Neural crest cell (in vitro differentiated cells): Measurements from ENCODE around the gene RNF32. TPM values are rescaled to one million over a fixed set of nuclear protein-coding genes. Genes with fewer than 3 reads are reported as not detected.
"Not testable (repeated sequence)": the region's sequence is repeated elsewhere in the genome, so short reads cannot be mapped to it uniquely, and the experiment has no call there.

ENCODE experiments used
- DNase-seq: peaks from one replicate; pipeline ENCODE4 v3.0.0; 2021; ENCODE audit warnings: low read depth, mixed read lengths, low spot score
- H3K27ac Mint-ChIP-seq: one replicate; pipeline ENCODE4 v1.8.0; 2021; ENCODE audit warnings: mild to moderate bottlenecking, mixed read lengths; ENCODE audit not compliant: unreplicated experiment
- H3K27me3 Mint-ChIP-seq: 2 replicates; pipeline ENCODE4 v1.8.0; 2021; ENCODE audit warnings: low read depth, mild to moderate bottlenecking, mixed read lengths
- H3K36me3 Mint-ChIP-seq: 2 replicates; pipeline ENCODE4 v1.8.0; 2021; ENCODE audit warnings: low read depth, mild to moderate bottlenecking, mixed read lengths
- H3K4me1 Mint-ChIP-seq: 2 replicates; pipeline ENCODE4 v1.8.0; 2021; ENCODE audit warnings: mixed read lengths
- H3K4me3 Mint-ChIP-seq: one replicate; pipeline ENCODE4 v1.8.0; 2021; ENCODE audit warnings: mild to moderate bottlenecking, mixed read lengths
- H3K9me3 Mint-ChIP-seq: 2 replicates; pipeline ENCODE4 v1.8.0; 2021; ENCODE audit warnings: mixed read lengths
- CTCF ChIP-seq: fragments of 200-600 bp; sonication (generic); conservative IDR thresholded peaks from 2 replicates; pipeline ENCODE4 v1.5.0; 2021; ENCODE audit warnings: antibody characterized with exemption, mild to moderate bottlenecking
- total RNA-seq: library from RNA; stranded (reverse); gene quantifications from 2 replicates; pipeline ENCODE4 v1.2.1, GENCODE V29; 2021

Gene RNF32
- total RNA-seq, 1 donor from 2014 or later: 1.4 TPM

GRCh38 chr7:156701787-156702186 lies 61.2 kb downstream of the RNF32 start:
- H3K4me3 Mint-ChIP-seq: not testable (repeated sequence)

GRCh38 chr7:156702399-156702798 lies 61.8 kb downstream of the RNF32 start:
- no peak overlapping the region for H3K4me3 Mint-ChIP-seq
- peaks cover 10% of the 10 kb centered on the region for H3K4me1 Mint-ChIP-seq
- TF ChIP-seq CTCF: no peak
- H3K36me3 Mint-ChIP-seq: peaks cover 57% of the 10 kb centered on the region
- no peak overlapping the region for H3K27ac Mint-ChIP-seq
- H3K9me3 Mint-ChIP-seq: peaks cover 16% of the 10 kb centered on the region
- no peaks in the 10 kb centered on the region for H3K27me3 Mint-ChIP-seq
- DNase-seq: no peak

More at GRCh38 chr7:156701787-156702186, 61.2 kb downstream of the RNF32 start:
- peaks cover 19% of the 10 kb centered on the region for H3K9me3 Mint-ChIP-seq
- peaks cover 56% of the 10 kb centered on the region for H3K36me3 Mint-ChIP-seq
- not testable (repeated sequence) for H3K27ac Mint-ChIP-seq, H3K27me3 Mint-ChIP-seq, DNase-seq, H3K4me1 Mint-ChIP-seq

- Mint-ChIP-seq H3K9me3 (peaks cover 19% of the 10 kb centered on the region), H3K4me3 (no peak overlapping the region), H3K27me3 (no peaks in the 10 kb centered on the region), H3K4me1 (peaks cover 10% of the 10 kb centered on the region), H3K27ac (no peak overlapping the region), H3K36me3 (peaks cover 55% of the 10 kb centered on the region)
- TF ChIP-seq CTCF: no peak
- DNase-seq: no peak
Observed at GRCh38 chr7:156703209-156703608, 62.6 kb downstream of the RNF32 start.

- H3K36me3 Mint-ChIP-seq: peaks cover 49% of the 10 kb centered on the region
- H3K9me3 Mint-ChIP-seq: peaks cover 19% of the 10 kb centered on the region
- H3K4me3 Mint-ChIP-seq: no peak overlapping the region
- no peaks in the 10 kb centered on the region for H3K27me3 Mint-ChIP-seq
- no peak for TF ChIP-seq CTCF
- DNase-seq: no peak
- H3K27ac Mint-ChIP-seq: peak overlapping the region; percentile 85
- H3K4me1 Mint-ChIP-seq: peaks cover 10% of the 10 kb centered on the region
Observed at GRCh38 chr7:156703773-156704482, 63.4 kb downstream of the RNF32 start.

GRCh38 chr7:156722043-156722826 lies 81.7 kb downstream of the RNF32 start:
- no peak overlapping the region for H3K27ac Mint-ChIP-seq

More at GRCh38 chr7:156722043-156722826, 81.7 kb downstream of the RNF32 start:
- no peaks in the 10 kb centered on the region for H3K9me3 Mint-ChIP-seq
- TF ChIP-seq CTCF: no peak
- H3K36me3 Mint-ChIP-seq: peaks cover 5% of the 10 kb centered on the region
- no peak for DNase-seq
- peaks cover 4% of the 10 kb centered on the region for H3K4me1 Mint-ChIP-seq
- no peak overlapping the region for H3K4me3 Mint-ChIP-seq
- H3K27me3 Mint-ChIP-seq: no peaks in the 10 kb centered on the region
